HG02970 (cell line): ENCODE results near the gene NUAK1.

ENCODE experiments used
- ATAC-seq: cut with Tn5 transposase; IDR thresholded peaks from one replicate; pipeline ENCODE4 v1.9.1; 2021; ENCODE audit warnings: mild to moderate bottlenecking, moderate library complexity, moderate number of reproducible peaks; ENCODE audit not compliant: unreplicated experiment, low FRiP score

Gene NUAK1

GRCh38 chr12:106138633-106139421 is at the start of gene NUAK1:
Gene NUAK1, minus strand, starts transcription at chr12:106138954. Its CDS starts 301 bp downstream, at chr12:106138653.
- ATAC-seq: no peak

- ATAC-seq: no peak
Observed at GRCh38 chr12:106188256-106188655, 49.5 kb upstream of the NUAK1 start.

GRCh38 chr12:106187842-106188241 is 49.1 kb upstream of the NUAK1 start:
- ATAC-seq: no peak

GRCh38 chr12:106187155-106187789 is 48.5 kb upstream of the NUAK1 start:
- no peak for ATAC-seq

GRCh38 chr12:106183735-106184134 is 45.0 kb upstream of the NUAK1 start:
- ATAC-seq: no peak

GRCh38 chr12:106181401-106182114 is 42.8 kb upstream of the NUAK1 start:
- no peak for ATAC-seq

- no peak for ATAC-seq
Observed at GRCh38 chr12:106179086-106179485, 40.3 kb upstream of the NUAK1 start.

- no peak for ATAC-seq
Observed at GRCh38 chr12:106178562-106178961, 39.8 kb upstream of the NUAK1 start.

GRCh38 chr12:106176560-106176959 is 37.8 kb upstream of the NUAK1 start:
- ATAC-seq: no peak

GRCh38 chr12:106174876-106175275 is 36.1 kb upstream of the NUAK1 start:
- ATAC-seq: no peak

GRCh38 chr12:106173442-106173841 is 34.7 kb upstream of the NUAK1 start:
- no peak for ATAC-seq

- ATAC-seq: no peak
Observed at GRCh38 chr12:106171117-106171750, 32.5 kb upstream of the NUAK1 start.

GRCh38 chr12:106170285-106170684 is 31.5 kb upstream of the NUAK1 start:
- ATAC-seq: no peak

GRCh38 chr12:106163712-106164111 is 25.0 kb upstream of the NUAK1 start:
- no peak for ATAC-seq

GRCh38 chr12:106161491-106161890 is 22.7 kb upstream of the NUAK1 start:
- no peak for ATAC-seq

GRCh38 chr12:106160915-106161314 is 22.2 kb upstream of the NUAK1 start:
- no peak for ATAC-seq

GRCh38 chr12:106157802-106158201 is 19.0 kb upstream of the NUAK1 start:
- no peak for ATAC-seq

GRCh38 chr12:106154751-106155273 is 16.1 kb upstream of the NUAK1 start:
- ATAC-seq: no peak

GRCh38 chr12:106152334-106152733 is 13.6 kb upstream of the NUAK1 start:
- ATAC-seq: no peak

- ATAC-seq: no peak
Observed at GRCh38 chr12:106150555-106150954, 11.8 kb upstream of the NUAK1 start.
